HG02884 (cell line): ENCODE results near the gene KLK5.
"Not testable (repeated sequence)": the region's sequence is repeated elsewhere in the genome, so short reads cannot be mapped to it uniquely, and the experiment has no call there.

Experiments
- ATAC-seq: cut with Tn5 transposase; IDR thresholded peaks from one replicate; pipeline ENCODE4 v1.9.1; 2021; ENCODE audit warnings: mild to moderate bottlenecking, moderate library complexity; ENCODE audit not compliant: unreplicated experiment

The KLK5 gene

GRCh38 chr19:50969810-50970209 lies 17.0 kb upstream of the KLK5 start:
- ATAC-seq = not testable (repeated sequence)

DNA sequence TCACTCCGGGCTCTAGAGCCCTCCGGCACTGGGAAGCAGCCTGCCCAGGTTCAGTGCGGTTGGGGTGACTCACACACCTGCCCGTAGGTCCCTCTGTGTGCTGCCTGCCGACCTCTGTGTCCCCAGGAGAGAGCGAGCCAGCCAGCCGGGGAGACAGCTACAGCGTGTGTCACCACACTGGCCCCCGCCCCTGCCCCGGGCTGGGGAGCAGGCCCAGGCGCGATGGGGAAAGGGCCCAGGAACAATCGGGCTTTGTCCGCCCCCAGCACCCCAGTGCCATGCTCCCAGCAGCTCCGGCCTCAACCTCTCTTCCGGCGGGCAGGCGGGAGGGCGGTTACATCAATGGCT lies 16.5 kb upstream of the KLK5 start, which contains the start of gene KLK6:
Gene KLK6, minus strand, starts transcription at position 179 of the 348 bp plus-strand sequence. CDS start 1,487 bp downstream, outside the sequence.
- ATAC-seq = no peak

DNA sequence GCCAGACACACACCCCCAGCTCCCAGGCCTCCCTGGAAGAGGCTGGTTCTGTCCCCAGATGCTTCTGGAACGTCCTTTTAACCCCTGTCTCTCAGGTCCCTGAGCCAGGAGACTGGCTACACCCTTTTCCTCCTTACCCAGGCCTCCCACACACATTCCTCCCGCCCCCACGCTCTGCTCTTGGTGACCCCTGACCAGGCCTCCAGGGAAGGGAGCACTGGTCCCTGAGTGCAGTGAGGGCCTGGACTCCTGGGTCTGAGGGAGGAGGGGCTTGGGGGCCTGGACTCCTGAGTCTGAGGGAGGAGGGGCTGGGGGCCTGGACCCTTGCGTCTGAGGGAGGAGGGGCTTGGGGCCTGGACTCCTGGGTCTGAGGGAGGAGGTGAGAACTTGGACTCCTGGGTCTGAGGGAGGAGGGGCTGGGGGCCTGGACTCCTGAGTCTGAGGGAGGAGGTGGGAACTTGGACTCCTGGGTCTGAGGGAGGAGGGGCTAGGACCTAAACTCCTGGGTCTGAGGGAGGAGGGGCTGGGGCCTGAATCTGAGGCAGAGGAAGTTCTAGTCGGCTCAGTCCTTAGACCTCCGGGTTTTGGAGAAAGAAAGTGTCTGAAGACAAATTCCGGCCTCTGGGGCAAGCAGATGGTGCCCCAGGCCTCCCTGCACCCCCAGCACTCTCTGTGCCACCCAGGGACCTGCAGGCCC lies 16.0 kb upstream of the KLK5 start:
- no peak for ATAC-seq

GRCh38 chr19:50967929-50968715 lies 15.3 kb upstream of the KLK5 start:
- ATAC-seq = no peak

DNA sequence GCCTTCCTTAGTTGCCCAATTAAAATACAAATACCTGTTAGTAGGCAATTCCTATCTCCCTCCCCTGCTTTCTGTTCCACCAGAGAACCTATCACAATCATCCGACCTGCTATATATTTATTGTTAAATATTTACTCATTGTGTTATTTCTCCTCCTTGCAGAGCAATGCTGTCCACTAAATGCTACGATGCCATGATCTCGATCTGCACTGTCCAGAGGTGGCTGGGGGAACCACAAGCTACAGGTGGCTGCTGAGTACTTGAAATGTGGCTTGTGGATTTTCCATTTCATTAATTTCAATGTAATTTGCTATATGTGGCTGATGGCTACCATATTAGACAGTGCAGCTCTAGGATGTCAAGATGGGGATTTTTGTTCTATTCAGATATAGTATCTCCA lies 11.4 kb upstream of the KLK5 start:
- no peak for ATAC-seq

DNA sequence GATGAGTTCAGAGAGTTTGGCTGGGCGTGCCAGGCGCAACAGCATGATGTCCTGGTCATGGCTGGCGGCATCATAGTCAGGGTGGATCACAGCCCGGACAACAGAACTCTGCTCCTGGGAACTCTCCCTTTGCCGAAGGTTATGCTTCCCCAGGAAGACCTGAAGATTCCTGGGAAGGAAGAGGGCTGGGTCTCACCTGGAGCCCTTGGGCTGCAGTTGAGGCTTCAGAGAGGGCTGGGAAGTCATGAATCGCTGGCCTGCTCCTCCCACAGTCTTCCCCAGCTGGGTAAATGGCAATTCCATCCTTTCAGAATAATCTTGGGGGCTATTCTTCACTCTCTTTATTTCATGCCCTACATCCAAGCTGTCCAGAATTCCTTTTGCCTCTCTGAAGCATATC lies 10.5 kb upstream of the KLK5 start:
- ATAC-seq = no peak

- ATAC-seq = no peak
These were observed 9.4 kb upstream of the KLK5 start for GRCh38 chr19:50962245-50962644.

GRCh38 chr19:50959731-50960500 lies 7.1 kb upstream of the KLK5 start:
- ATAC-seq = no peak

DNA sequence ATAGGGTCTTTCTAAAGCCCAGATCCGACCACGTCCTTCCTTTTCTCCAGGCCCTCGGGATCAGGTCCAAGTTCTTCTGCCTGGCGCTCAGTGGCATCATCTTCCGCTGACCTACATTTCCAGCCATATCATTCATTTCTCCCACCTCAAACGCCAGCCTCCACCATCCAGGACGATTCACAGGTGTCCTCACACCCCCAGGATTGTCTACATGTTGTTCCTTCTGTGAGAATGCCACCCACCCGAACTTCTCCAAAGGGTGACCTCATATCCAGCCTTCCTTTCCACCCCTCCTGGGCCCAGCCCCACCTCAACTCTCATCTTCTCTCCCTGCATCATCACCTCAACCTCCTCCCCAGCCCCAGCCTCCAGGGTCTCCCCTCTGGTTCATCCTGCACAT lies 4.7 kb upstream of the KLK5 start:
- ATAC-seq = no peak

DNA sequence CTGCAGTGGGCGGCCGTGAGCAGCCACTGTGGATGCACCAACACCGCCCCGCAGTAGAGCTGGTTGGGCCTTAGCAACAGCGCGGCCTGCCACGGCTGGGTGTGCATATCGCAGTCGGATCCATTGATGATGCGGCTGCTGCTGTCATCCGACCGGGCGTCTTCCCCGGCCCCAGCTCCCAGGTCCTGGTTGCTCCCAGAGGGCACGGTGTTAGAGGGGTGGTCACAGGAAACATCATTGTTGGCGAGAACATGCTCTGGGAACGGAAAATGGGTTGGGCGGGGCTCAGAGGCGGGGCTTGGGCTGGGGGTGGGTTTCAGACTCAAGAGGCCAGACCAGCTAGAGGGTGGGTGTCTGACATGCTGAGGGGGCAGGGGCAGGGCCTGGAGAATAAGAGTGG lies 3.0 kb downstream of the KLK5 start:
- no peak for ATAC-seq

DNA sequence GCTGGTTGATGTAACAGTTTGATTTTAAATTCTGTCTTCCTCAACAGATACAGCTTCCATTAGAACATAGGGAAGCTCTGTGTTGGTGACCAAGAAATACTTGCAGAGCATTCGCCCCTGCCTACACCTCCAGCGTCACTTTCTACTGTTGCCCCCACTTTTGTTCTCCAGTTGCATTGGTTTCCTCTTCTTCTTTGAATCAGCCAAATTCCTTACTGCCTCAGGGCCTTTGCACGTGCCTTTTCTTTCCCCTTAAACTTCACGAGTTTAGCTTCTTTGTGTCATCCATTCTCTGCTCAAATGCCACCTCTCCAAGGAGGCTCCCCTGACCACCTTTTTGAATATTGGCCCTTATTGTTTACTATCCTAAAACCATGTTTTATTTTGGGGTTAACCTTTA lies 5.7 kb downstream of the KLK5 start:
- no peak for ATAC-seq

GRCh38 chr19:50944795-50945194 lies 8.0 kb downstream of the KLK5 start:
- no peak for ATAC-seq

- ATAC-seq = no peak
These were observed 9.6 kb downstream of the KLK5 start for GRCh38 chr19:50943074-50943828.

DNA sequence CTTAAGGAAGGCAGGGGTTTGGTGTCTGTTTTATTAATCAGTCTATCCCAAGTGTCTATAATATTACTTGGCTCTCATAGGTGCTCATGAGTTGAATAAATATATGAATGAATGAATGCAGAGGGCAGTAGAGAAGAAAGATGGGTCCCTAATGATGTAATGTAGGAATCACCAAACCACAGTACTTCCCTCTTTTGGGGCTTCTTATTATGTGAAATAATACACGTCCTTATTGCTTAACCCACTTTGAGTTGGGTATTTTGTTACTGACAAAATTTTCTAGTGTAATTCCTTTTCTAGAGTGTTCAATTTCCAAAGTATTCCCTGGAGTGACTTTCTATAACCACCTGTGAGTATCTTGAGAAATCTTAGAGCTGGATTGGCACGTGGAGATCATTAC lies 13.2 kb downstream of the KLK5 start:
- no peak for ATAC-seq

DNA sequence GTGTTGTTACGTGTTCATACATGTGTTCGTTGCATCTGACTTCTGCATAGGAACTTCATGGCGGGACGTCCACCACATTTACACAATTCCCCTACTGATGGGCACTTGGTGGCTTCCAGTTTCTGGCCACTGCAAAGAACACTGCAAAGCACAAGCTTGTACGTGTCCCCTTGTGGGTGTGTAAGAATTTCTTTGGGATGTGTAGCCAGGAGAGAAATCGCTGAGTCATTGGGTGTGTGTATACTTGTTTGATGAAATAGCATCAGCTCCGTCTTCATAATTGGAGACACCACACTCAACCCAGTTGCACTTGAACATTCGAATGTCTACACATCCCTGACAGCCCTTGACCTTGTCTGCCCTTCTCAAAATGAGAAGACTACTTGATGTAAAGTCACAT lies 19.2 kb downstream of the KLK5 start:
- ATAC-seq = no peak

DNA sequence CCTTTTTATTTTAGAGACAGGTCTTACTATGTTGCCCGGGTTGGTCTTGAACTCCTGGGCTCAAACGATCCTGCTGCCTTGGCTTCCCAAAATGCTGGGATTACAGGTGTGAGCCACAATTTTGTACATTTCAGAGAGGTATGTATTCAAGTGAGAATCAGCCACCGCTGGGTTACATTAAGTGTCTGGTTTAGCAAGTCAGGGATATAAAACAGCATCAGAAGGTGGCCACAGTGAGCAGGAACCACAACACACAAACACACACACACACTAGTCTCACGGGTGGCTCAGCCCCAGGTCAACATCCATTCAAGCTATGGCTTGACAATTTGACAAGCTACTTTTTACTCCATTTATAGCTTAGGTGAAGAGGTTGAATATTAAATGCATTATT lies 20.2 kb downstream of the KLK5 start:
- no peak for ATAC-seq

DNA sequence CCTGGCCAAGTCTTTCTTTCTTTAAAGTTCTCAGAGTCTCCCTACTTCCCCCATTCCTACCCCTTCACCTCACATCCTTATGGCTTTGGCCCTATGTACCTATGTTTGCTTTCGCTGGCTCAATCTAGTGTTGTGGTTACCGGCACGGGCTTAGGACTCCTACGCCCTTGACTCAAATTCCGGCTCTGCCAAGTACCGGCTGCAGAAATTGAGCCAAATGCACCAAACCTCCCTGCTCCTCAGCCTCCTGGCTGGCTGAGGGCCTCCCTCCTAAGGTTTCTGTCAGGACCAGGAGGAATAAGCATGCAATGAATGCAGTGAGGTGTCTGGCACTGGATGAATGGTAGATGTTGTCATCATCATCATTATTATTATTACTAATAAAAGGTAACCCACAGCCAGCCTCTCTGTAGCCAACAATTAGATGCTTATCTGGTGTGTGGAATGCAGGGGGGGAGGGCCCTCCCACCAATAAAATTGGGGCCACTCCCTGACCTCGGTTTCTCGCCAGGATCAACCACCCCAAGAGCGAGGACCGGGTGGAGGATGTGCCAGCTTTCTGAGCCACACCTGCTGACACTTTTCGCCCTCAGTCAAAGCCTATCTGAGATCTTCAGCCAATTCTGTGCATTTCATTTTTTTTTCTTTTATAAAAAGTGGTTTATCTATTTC lies 20.7 kb downstream of the KLK5 start:
- no peak for ATAC-seq

- no peak for ATAC-seq
These were observed 21.8 kb downstream of the KLK5 start for GRCh38 chr19:50931023-50931422.

DNA sequence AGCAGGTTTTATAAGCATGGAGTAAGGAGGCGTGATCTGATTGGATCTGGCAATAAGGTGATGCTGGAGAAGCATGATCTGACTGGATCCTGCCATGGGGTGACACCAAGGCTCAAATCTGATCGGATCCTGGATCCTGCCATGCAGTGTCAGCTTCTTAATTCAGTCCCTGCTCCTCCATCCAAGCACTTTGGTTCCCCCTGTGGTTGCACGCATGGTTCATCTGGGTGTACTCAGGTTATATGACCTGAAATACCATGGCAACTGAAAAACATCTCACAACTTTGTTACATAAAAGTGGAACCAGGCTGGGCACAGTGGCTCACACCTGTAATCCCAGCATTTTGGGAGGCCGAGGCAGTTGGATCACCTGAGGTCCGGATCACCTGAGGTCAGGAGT lies 24.0 kb downstream of the KLK5 start:
- no peak for ATAC-seq

GRCh38 chr19:50926144-50926543 lies 26.7 kb downstream of the KLK5 start:
- no peak for ATAC-seq

DNA sequence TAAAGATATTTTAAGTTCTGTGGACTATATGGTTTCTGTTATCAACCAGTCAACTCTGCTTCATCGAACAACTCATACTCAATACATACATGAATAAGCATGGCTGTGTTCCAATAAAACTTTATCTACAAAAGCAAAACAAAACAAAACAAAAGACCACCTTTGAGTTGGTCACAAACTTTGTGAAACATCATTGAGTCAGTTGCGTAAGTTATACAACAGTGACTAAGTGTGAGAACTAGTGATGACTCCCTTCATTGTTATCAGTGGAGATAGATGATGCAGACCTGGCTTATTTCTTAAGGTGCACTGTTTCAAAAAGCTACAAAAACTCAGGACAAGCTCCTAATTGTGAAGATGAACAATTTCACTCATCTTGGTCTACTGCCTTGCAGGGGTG lies 27.1 kb downstream of the KLK5 start:
- ATAC-seq = no peak
